Esophagus squamous epithelium (tissue), 4 donors: Measurements from ENCODE around the gene ACSM4.

Experiments
- POLR2A ChIP-seq, 4 donors: fragments of 450-650 bp; IDR thresholded peaks; one replicate each; pipeline ENCODE4 v1.6.1; 2017; ENCODE audit warnings: antibody characterized with exemption in 4 of 4, mild to moderate bottlenecking in 4 of 4, moderate library complexity in 3 of 4
- TF ChIP-seq, protein P1 (sequence below), 6 experiments: fragments of 450-650 bp in 4 of 6; fragments of 200-600 bp in 2 of 6; sonication (generic) in 2 of 6; IDR thresholded peaks; one replicate each; pipeline ENCODE4 v1.5.1; 2016 to 2019; ENCODE audit warnings: antibody characterized with exemption in 6 of 6, mild to moderate bottlenecking in 4 of 6, moderate library complexity in 4 of 6

DNA sequence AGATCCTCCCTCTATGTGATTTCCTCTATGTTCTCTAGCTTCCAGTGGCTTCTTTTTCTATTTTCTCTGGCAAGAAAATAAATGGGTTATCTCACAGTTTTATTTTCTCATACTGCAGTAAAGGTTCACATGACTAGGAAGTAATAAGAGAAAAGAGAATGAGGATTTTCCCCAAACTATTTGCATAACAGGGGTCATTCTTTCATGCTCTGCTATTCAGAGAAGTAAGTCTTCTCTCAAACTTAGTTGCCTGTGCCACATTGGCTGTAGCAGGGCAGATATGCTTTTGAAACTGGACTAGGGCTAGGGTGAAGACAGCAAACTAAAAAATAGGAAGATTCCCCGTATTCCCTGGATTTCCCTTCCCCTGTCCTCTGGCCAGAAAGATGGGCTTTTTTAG is 57.4 kb downstream of the ACSM4 start:
- TF ChIP-seq, protein P1, sequence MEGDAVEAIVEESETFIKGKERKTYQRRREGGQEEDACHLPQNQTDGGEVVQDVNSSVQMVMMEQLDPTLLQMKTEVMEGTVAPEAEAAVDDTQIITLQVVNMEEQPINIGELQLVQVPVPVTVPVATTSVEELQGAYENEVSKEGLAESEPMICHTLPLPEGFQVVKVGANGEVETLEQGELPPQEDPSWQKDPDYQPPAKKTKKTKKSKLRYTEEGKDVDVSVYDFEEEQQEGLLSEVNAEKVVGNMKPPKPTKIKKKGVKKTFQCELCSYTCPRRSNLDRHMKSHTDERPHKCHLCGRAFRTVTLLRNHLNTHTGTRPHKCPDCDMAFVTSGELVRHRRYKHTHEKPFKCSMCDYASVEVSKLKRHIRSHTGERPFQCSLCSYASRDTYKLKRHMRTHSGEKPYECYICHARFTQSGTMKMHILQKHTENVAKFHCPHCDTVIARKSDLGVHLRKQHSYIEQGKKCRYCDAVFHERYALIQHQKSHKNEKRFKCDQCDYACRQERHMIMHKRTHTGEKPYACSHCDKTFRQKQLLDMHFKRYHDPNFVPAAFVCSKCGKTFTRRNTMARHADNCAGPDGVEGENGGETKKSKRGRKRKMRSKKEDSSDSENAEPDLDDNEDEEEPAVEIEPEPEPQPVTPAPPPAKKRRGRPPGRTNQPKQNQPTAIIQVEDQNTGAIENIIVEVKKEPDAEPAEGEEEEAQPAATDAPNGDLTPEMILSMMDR (IDR thresholded peaks at IDR 0.05), result no peak
- no peak for TF ChIP-seq POLR2A (IDR thresholded peaks at IDR 0.05)
